Suprapubic skin (tissue), 4 donors: ENCODE data around the gene PRMT1. TPM values are rescaled to one million over a fixed set of nuclear protein-coding genes. Genes with fewer than 3 reads are reported as not detected.

ENCODE experiments used
- DNase-seq, 2 donors: peaks; one replicate each; pipeline ENCODE4 v3.0.0-alpha.2; 2019; ENCODE audit warnings: low spot score in 2 of 2
- H3K27ac ChIP-seq: fragments of 200-600 bp; sonication (generic); one replicate; pipeline ENCODE4 v1.5.1; 2019
- H3K27me3 ChIP-seq: fragments of 200-600 bp; sonication (generic); one replicate; pipeline ENCODE4 v1.5.1; 2019
- H3K36me3 ChIP-seq: fragments of 200-600 bp; sonication (generic); one replicate; pipeline ENCODE4 v1.5.1; 2019
- H3K4me1 ChIP-seq: fragments of 200-600 bp; sonication (generic); one replicate; pipeline ENCODE4 v1.5.1; 2019
- H3K4me3 ChIP-seq: fragments of 200-600 bp; sonication (generic); one replicate; pipeline ENCODE4 v1.5.1; 2019; ENCODE audit warnings: mild to moderate bottlenecking
- H3K9me3 ChIP-seq: fragments of 200-600 bp; sonication (generic); one replicate; pipeline ENCODE4 v1.5.1; 2019
- EP300 ChIP-seq: sonication (generic); formaldehyde crosslinking; IDR thresholded peaks from one replicate; pipeline ENCODE4 v1.6.1; 2017; ENCODE audit warnings: antibody characterized with exemption
- POLR2A ChIP-seq, 2 donors: fragments of 450-650 bp; IDR thresholded peaks; one replicate each; pipeline ENCODE4 v1.6.1; 2017; ENCODE audit warnings: antibody characterized with exemption in 2 of 2, mild to moderate bottlenecking in 2 of 2, moderate library complexity in 2 of 2
- POLR2AphosphoS5 ChIP-seq, 3 donors: sonication (generic); formaldehyde crosslinking; IDR thresholded peaks; one replicate each; pipeline ENCODE4 v1.6.1; 2017; ENCODE audit warnings: antibody characterized with exemption in 3 of 3
- WGBS: methylation state at CpG from one replicate; pipeline ENCODE4 v1.1.5; 2018; 5-methylcytosine and 5-hydroxymethylcytosine counted together
- total RNA-seq, 4 donors: library from RNA; depleted of rRNA; stranded (reverse); fragments of >200 nt; gene quantifications; one replicate each; pipeline ENCODE4 v1.1.0, GENCODE V29; 2016
- TF ChIP-seq, protein P1 (sequence below), 2 donors: fragments of 200-600 bp in 1 of 2; fragments of 450-650 bp in 1 of 2; sonication (generic) in 1 of 2; IDR thresholded peaks; one replicate each; pipeline ENCODE4 v1.5.1; 2016 to 2019; ENCODE audit warnings: antibody characterized with exemption in 2 of 2, mild to moderate bottlenecking in 1 of 2, moderate library complexity in 1 of 2

Gene PRMT1
- total RNA-seq, 4 donors from 2014 or later = 101 to 142 (median 112) TPM

GRCh38 chr19:49727217-49728030 lies 50.4 kb downstream of the PRMT1 start:
- H3K36me3 ChIP-seq = no peaks in the 10 kb centered on the region
- peak overlapping the region; percentile 39 for H3K27ac ChIP-seq
- TF ChIP-seq POLR2AphosphoS5 (IDR thresholded peaks at IDR 0.05) (no peak), EP300 (no peak), POLR2A (IDR thresholded peaks at IDR 0.05) (no peak)
- TF ChIP-seq, protein P1, sequence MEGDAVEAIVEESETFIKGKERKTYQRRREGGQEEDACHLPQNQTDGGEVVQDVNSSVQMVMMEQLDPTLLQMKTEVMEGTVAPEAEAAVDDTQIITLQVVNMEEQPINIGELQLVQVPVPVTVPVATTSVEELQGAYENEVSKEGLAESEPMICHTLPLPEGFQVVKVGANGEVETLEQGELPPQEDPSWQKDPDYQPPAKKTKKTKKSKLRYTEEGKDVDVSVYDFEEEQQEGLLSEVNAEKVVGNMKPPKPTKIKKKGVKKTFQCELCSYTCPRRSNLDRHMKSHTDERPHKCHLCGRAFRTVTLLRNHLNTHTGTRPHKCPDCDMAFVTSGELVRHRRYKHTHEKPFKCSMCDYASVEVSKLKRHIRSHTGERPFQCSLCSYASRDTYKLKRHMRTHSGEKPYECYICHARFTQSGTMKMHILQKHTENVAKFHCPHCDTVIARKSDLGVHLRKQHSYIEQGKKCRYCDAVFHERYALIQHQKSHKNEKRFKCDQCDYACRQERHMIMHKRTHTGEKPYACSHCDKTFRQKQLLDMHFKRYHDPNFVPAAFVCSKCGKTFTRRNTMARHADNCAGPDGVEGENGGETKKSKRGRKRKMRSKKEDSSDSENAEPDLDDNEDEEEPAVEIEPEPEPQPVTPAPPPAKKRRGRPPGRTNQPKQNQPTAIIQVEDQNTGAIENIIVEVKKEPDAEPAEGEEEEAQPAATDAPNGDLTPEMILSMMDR (IDR thresholded peaks at IDR 0.05) = no peak
- no peaks in the 10 kb centered on the region for H3K27me3 ChIP-seq
- 69% methylated on average over 23 of the region's 23 CpGs for WGBS
- H3K4me3 ChIP-seq = no peak overlapping the region
- H3K4me1 ChIP-seq = peaks cover 7% of the 10 kb centered on the region
- H3K9me3 ChIP-seq = no peaks in the 10 kb centered on the region
- no peak for DNase-seq

GRCh38 chr19:49730166-49730565 lies 53.1 kb downstream of the PRMT1 start:
- no peaks in the 10 kb centered on the region for H3K9me3 ChIP-seq
- no peak overlapping the region for H3K4me3 ChIP-seq
- WGBS = 83% methylated on average over 5 of the region's 5 CpGs
- no peaks in the 10 kb centered on the region for H3K27me3 ChIP-seq
- TF ChIP-seq, protein P1 (IDR thresholded peaks at IDR 0.05) = no peak
- no peak for TF ChIP-seq EP300
- TF ChIP-seq POLR2A (IDR thresholded peaks at IDR 0.05) = no peak
- TF ChIP-seq POLR2AphosphoS5 (IDR thresholded peaks at IDR 0.05) = no peak
- no peak for DNase-seq
- H3K4me1 ChIP-seq = peaks cover 7% of the 10 kb centered on the region
- H3K27ac ChIP-seq = no peak overlapping the region
- no peaks in the 10 kb centered on the region for H3K36me3 ChIP-seq

Other genes starting within 250 kb of the PRMT1 start
- 1 to 10 TPM in 3 of 4 donors, under 1 TPM in 1; 0.60 to 1.2 (median 1.1) TPM for gene SLC17A7, start 235.7 kb upstream of the PRMT1 start, total RNA-seq
- 100 to 1,000 TPM in 2 of 4 donors, 10 to 100 TPM in 2; 82.0 to 124 (median 104) TPM for gene PIH1D1, start 225.5 kb upstream of the PRMT1 start, total RNA-seq
- 10 to 100 TPM; 21.7 to 47.7 (median 35.9) TPM for gene ALDH16A1, start 224.0 kb upstream of the PRMT1 start, total RNA-seq
- 1 to 10 TPM; 1.2 to 4.9 (median 4.4) TPM for gene FLT3LG, start 203.1 kb upstream of the PRMT1 start, total RNA-seq
- 1,000 to 10,000 TPM; 2,613 to 5,154 (median 4,451) TPM for gene RPL13A, start 189.7 kb upstream of the PRMT1 start, total RNA-seq
- 1,000 to 10,000 TPM; 3,049 to 5,024 (median 4,623) TPM for gene RPS11, start 180.8 kb upstream of the PRMT1 start, total RNA-seq
- 100 to 1,000 TPM in 3 of 4 donors, 10 to 100 TPM in 1; 96.2 to 136 (median 112) TPM for gene FCGRT, start 164.6 kb upstream of the PRMT1 start, total RNA-seq
- 10 to 100 TPM in 2 of 4 donors, 1 to 10 TPM in 2; 4.9 to 18.8 (median 9.0) TPM for gene RCN3, start 149.3 kb upstream of the PRMT1 start, total RNA-seq
- 10 to 100 TPM; 42.5 to 85.6 (median 68.9) TPM for gene NOSIP, start 96.7 kb upstream of the PRMT1 start, total RNA-seq
- gene PRRG2, start 96.0 kb upstream of the PRMT1 start, total RNA-seq = 10 to 100 TPM; 13.8 to 21.2 (median 16.7) TPM
- gene PRR12, start 86.1 kb upstream of the PRMT1 start, total RNA-seq = 10 to 100 TPM; 24.6 to 50.3 (median 38.9) TPM
- 10 to 100 TPM; 12.9 to 28.8 (median 18.6) TPM for gene RRAS, start 37.1 kb upstream of the PRMT1 start, total RNA-seq
- 10 to 100 TPM; 22.1 to 36.9 (median 28.5) TPM for gene SCAF1, start 35.1 kb upstream of the PRMT1 start, total RNA-seq
- 100 to 1,000 TPM in 1 of 4 donors, 10 to 100 TPM in 3; 61.3 to 164 (median 81.0) TPM for gene IRF3, start 11.4 kb upstream of the PRMT1 start, total RNA-seq
- gene BCL2L12, start 11.3 kb upstream of the PRMT1 start, total RNA-seq = 10 to 100 TPM in 1 of 4 donors, 1 to 10 TPM in 3; 3.1 to 28.0 (median 7.5) TPM
- gene ADM5, start 12.3 kb downstream of the PRMT1 start, total RNA-seq = 1 to 10 TPM; 1.8 to 7.6 (median 4.1) TPM
- 1 to 10 TPM in 1 of 4 donors, under 1 TPM in 3; 0.57 to 1.2 (median 0.92) TPM for gene CPT1C, start 13.8 kb downstream of the PRMT1 start, total RNA-seq
- 1 to 10 TPM in 2 of 4 donors, not detected in 2; 1.7 to 2.5 TPM for gene TSKS, start 86.0 kb downstream of the PRMT1 start, total RNA-seq
- gene AP2A1, start 89.7 kb downstream of the PRMT1 start, total RNA-seq = 100 to 1,000 TPM in 1 of 4 donors, 10 to 100 TPM in 3; 78.1 to 101 (median 93.4) TPM
- 10 to 100 TPM in 3 of 4 donors, 1 to 10 TPM in 1; 9.4 to 24.2 (median 14.4) TPM for gene FUZ, start 136.0 kb downstream of the PRMT1 start, total RNA-seq
- gene MED25, start 141.0 kb downstream of the PRMT1 start, total RNA-seq = 10 to 100 TPM; 32.2 to 60.3 (median 40.8) TPM
- gene PTOV1, start 173.9 kb downstream of the PRMT1 start, total RNA-seq = 100 to 1,000 TPM in 1 of 4 donors, 10 to 100 TPM in 3; 82.2 to 147 (median 91.2) TPM
- 10 to 100 TPM; 26.0 to 53.3 (median 40.5) TPM for gene PNKP, start 190.3 kb downstream of the PRMT1 start, total RNA-seq
- gene AKT1S1, start 200.1 kb downstream of the PRMT1 start, total RNA-seq = 10 to 100 TPM; 19.3 to 25.1 (median 20.0) TPM
- 10 to 100 TPM; 40.5 to 93.4 (median 59.4) TPM for gene TBC1D17, start 200.4 kb downstream of the PRMT1 start, total RNA-seq
- under 1 TPM in 1 of 4 donors, not detected in 3; 0.89 TPM for gene IL4I1, start 219.6 kb downstream of the PRMT1 start, total RNA-seq